Activated T-cell treated with anti-CD3 and anti-CD28 coated beads, Interleukin-2, amount 50 U/mL, for 24 hours (primary cell): ENCODE data around the gene CCDC68.

Experiments used
- DNase-seq: peaks from one replicate; pipeline ENCODE4 v3.0.0-alpha.2; 2020
- H3K27ac Mint-ChIP-seq: 2 replicates; pipeline ENCODE4 v1.8.0; 2020; ENCODE audit warnings: mild to moderate bottlenecking, mixed read lengths
- H3K27me3 Mint-ChIP-seq: 2 replicates; pipeline ENCODE4 v1.8.0; 2020; ENCODE audit warnings: mixed read lengths
- H3K36me3 Mint-ChIP-seq: 2 replicates; pipeline ENCODE4 v1.8.0; 2020; ENCODE audit warnings: low read depth, mixed read lengths
- H3K4me1 Mint-ChIP-seq: 2 replicates; pipeline ENCODE4 v1.8.0; 2020; ENCODE audit warnings: low read depth, mixed read lengths
- H3K4me3 Mint-ChIP-seq: 2 replicates; pipeline ENCODE4 v1.8.0; 2020; ENCODE audit warnings: mild to moderate bottlenecking, moderate library complexity, mixed read lengths
- H3K9me3 Mint-ChIP-seq: 2 replicates; pipeline ENCODE4 v1.8.0; 2020; ENCODE audit warnings: mixed read lengths

Gene CCDC68

DNA sequence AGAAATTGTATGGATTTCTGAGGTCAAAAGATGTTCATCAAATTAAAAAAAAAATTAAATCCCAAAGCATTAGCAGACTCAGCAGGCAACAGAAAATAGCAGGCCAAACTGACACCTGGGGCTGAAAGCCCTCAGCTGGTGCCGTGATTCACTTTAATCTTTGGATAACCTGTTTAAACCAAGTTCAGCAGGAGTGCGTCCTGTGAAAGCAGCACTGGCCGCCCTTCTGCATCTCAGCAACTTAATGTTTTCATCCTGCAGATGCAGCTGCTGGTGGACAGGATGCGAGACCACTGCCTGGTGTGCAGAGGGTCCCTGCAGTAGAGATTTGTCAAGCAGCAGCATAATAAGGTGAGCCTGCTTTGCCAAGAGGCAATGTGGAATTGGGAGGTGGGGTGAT lies 41.2 kb downstream of the CCDC68 start:
- Mint-ChIP-seq H3K36me3 (no peaks in the 10 kb centered on the region), H3K27ac (no peak overlapping the region), H3K4me1 (no peaks in the 10 kb centered on the region), H3K9me3 (no peaks in the 10 kb centered on the region), H3K4me3 (no peak overlapping the region), H3K27me3 (no peaks in the 10 kb centered on the region)
- no peak for DNase-seq

DNA sequence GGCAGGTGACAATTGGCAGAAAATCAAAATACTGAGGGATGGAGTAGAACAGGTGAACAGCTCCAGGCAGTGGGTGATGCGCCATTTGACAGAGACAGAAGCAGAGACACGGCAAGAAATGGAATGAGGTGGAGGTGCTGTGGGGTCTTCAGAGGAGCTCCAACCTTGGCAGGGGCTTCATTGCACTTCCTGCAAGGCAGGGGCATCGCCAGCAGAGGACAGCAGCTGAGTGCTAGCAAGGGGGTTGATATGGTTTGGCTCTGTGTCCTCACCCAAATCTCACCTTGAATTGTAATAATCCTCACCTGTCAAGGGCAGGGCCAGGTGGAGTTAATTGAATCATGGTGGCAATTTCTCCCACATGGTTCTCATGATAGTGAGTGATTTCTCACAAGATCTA lies 42.8 kb downstream of the CCDC68 start:
- Mint-ChIP-seq H3K27me3 (no peaks in the 10 kb centered on the region), H3K27ac (no peak overlapping the region), H3K4me1 (no peaks in the 10 kb centered on the region), H3K4me3 (no peak overlapping the region), H3K9me3 (no peaks in the 10 kb centered on the region), H3K36me3 (no peaks in the 10 kb centered on the region)
- no peak for DNase-seq

DNA sequence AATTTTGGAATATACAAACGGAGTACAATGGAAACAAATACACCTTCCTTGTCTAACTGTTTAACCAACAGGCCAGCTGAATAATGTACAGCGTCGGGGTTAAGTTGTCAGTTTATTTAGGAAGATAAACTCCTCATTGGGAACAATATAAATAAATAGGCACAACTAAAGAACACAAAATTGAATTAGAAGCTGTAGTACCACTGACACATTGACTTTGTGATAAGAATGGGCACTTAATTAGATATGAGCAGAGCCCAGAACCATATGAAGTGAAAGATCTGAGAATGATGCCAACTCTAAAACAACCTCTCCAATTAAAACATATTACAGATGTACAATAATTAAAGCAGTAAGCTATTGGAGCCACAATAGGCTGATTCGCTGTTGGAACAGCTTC lies 44.4 kb downstream of the CCDC68 start:
- DNase-seq = no peak
- H3K27ac Mint-ChIP-seq = no peak overlapping the region
- H3K27me3 Mint-ChIP-seq = no peaks in the 10 kb centered on the region
- no peak overlapping the region for H3K4me3 Mint-ChIP-seq
- H3K4me1 Mint-ChIP-seq = no peaks in the 10 kb centered on the region
- no peaks in the 10 kb centered on the region for H3K36me3 Mint-ChIP-seq
- H3K9me3 Mint-ChIP-seq = no peaks in the 10 kb centered on the region

DNA sequence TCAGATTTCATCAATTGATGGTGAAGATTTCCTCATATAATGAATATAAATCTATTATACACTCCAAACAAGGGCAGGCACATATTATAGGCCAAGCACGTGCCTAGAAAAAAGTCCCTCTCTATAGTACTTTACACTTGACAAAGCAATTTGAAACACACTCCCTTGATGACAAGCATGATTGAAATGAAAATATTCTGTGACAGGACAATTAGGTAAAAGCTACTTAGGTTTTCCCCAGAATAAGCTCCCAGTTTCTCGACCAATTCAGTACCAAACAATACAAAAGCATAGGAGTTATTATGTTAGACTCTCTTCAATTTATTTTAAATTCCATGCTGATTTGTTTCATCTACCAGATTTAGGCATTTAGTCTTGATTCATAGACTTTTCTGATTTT lies 47.7 kb downstream of the CCDC68 start:
- Mint-ChIP-seq H3K27ac (no peak overlapping the region), H3K4me3 (no peak overlapping the region), H3K4me1 (no peaks in the 10 kb centered on the region), H3K36me3 (no peaks in the 10 kb centered on the region), H3K9me3 (no peaks in the 10 kb centered on the region), H3K27me3 (peaks cover 6% of the 10 kb centered on the region)
- no peak for DNase-seq

DNA sequence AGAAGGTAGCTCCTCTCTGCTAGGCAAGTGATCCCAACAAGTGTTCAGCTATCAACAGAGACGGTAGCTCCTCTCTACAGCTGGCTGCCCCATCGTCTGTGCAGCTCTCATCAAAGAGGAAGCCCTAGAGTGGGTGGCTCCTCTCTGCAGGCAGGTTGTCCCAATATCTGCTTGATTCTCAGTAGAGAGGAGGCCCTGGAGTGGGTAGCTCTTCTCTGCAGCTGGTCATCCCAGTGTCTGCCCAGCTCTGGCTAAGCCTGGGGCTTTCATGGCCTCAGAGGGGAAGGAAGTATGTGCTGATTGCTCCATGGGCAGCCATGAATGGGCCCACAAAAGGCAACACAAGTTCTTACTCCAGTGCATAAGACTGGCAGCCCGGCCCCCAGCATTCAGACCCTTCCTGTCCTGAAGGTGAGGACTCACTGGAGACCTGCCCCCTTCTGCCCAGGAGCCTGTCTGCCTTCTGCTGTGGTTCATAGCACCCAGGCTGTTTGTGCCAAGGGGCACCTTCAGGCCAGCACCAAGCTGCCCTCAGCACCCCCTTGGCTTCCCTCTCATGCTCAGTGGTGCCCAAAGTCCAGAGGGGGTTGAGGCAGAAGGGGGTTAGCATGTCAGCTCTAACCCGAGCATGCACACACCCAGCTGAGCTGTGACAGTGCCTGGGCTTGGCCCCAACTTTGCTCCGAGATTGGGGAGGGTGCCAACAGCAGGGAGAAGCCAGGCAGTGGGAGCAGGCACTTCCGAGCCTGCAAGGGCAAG lies 48.9 kb downstream of the CCDC68 start:
- no peak for DNase-seq
- Mint-ChIP-seq H3K27me3 (peaks cover 6% of the 10 kb centered on the region), H3K4me3 (no peak overlapping the region), H3K9me3 (no peaks in the 10 kb centered on the region), H3K4me1 (no peaks in the 10 kb centered on the region), H3K36me3 (no peaks in the 10 kb centered on the region), H3K27ac (no peak overlapping the region)

DNA sequence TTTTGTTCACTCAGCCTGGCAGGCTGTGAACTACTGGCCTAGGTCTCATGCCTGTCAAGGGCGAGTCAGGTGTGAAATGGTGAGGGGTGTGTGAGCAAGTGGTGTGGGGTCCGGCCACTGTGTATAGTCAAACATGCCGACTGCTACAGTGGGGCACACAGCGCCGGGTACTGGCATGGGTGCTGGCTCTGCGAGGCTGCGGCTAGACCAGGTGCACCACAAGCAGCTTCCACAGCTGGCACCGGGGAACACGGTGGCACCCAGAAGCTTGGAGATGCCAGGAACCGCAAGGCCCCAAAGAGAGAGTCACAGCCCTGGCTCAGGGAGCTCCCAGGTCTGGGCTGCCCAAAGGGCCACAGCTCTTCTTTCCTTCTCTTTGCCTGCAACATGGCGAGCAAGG lies 49.7 kb downstream of the CCDC68 start:
- no peaks in the 10 kb centered on the region for H3K9me3 Mint-ChIP-seq
- H3K4me3 Mint-ChIP-seq = no peak overlapping the region
- H3K27me3 Mint-ChIP-seq = peaks cover 6% of the 10 kb centered on the region
- H3K27ac Mint-ChIP-seq = no peak overlapping the region
- no peaks in the 10 kb centered on the region for H3K4me1 Mint-ChIP-seq
- DNase-seq = no peak
- H3K36me3 Mint-ChIP-seq = no peaks in the 10 kb centered on the region

DNA sequence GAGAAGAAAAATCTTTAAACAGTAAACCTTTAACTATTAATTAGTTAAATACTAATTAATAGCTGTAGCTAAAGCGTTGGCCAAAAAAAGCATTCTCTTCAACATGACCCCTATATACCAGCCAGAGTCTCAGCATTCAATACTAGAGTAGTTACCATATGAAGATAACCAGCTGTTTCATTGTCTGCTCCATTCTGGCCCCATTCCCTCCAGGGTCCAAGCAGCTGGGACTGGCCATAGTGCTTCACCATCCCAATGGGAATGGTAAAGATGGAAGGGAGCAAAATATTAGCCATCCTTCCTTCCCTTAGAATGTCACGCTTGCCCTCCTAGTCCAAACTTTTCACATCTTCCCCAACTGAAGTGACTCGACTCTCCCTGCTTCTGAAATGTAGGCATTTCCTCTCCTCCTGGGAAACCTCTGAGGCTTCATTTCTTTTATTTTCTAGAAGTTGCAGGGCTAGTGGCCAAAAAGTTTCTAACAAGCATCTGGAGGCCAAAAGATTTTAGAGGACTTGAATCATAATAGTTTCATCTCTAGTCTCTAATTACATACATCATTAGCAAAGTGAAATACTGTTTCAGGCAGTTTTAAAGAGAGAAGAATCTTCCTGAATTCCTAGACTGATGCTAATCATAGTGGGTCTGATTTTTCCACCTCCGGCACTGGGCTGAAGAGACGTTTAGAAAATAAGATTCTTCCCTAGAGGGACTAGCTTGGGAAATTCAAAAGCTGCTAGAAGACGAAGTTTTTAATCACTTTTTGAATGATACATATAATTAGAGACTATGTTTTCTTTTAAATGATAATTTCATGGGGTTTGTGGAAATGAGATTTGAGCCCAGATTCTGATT lies 52.7 kb downstream of the CCDC68 start:
- peaks cover 6% of the 10 kb centered on the region for H3K27me3 Mint-ChIP-seq
- no peaks in the 10 kb centered on the region for H3K36me3 Mint-ChIP-seq
- H3K27ac Mint-ChIP-seq = no peak overlapping the region
- no peak overlapping the region for H3K4me3 Mint-ChIP-seq
- DNase-seq = no peak
- no peaks in the 10 kb centered on the region for H3K4me1 Mint-ChIP-seq
- H3K9me3 Mint-ChIP-seq = no peaks in the 10 kb centered on the region

DNA sequence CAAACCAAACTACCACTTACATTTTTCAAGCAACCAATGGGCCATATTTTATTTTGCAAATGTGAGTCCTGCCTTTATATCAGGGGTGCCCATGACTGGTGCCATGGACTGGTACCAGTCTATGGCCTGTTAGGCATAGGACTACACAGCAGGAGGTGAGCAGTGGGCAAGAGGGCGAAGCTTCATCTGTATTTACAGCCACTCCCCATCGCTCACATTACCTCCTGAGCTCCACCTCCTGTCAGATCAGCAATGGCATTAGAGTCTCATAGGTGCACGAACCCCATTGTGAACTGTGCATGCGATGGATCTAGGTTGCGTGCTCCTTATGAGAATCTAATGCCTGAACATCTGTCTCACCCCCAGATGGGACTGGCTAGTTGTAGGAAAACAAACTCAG lies 53.6 kb downstream of the CCDC68 start:
- H3K4me3 Mint-ChIP-seq = no peak overlapping the region
- DNase-seq = no peak
- H3K27ac Mint-ChIP-seq = no peak overlapping the region
- H3K9me3 Mint-ChIP-seq = no peaks in the 10 kb centered on the region
- no peaks in the 10 kb centered on the region for H3K4me1 Mint-ChIP-seq
- no peaks in the 10 kb centered on the region for H3K36me3 Mint-ChIP-seq
- peaks cover 6% of the 10 kb centered on the region for H3K27me3 Mint-ChIP-seq

DNA sequence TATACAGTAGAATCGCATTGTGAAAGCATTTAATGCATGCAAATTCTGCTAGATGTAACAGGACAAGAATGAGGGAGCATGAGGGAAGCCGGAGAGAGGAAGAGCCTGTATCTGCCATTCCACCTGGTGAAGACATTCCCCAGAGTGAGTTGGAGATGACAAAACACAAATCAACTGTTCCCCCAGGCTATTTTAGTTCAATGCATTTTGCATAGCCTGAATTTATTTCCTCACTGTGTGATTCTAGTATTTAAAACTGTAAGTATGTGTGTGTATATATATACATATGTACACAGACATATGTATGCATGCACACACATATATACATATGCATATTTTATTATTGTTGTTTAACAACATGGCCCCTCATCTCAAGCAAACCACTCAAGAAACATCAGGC lies 54.7 kb downstream of the CCDC68 start:
- Mint-ChIP-seq H3K4me1 (no peaks in the 10 kb centered on the region), H3K36me3 (no peaks in the 10 kb centered on the region), H3K27me3 (peaks cover 6% of the 10 kb centered on the region)

DNA sequence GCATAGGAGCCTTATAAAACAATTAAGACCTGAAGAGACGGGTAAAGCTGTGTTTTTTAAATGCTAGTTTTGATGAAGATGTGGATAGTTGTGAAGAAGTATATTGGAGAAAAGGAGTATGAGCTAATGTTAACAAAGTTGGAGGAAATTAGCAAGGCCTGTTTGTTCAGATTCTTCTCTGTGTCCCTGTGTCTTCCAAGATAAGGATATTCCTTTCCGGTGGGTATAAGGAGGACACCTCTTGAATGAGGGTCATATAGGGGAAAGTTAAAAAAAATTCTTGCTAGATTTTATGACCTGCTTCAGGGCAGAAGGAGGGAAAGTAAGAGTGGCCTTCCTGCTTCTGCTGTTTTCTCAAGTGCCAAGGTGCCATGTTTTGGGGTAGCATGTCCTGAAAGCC lies 59.0 kb downstream of the CCDC68 start:
- H3K4me1 Mint-ChIP-seq = no peaks in the 10 kb centered on the region
- no peaks in the 10 kb centered on the region for H3K27me3 Mint-ChIP-seq
- H3K36me3 Mint-ChIP-seq = no peaks in the 10 kb centered on the region
- no peak overlapping the region for H3K27ac Mint-ChIP-seq
- no peaks in the 10 kb centered on the region for H3K9me3 Mint-ChIP-seq
- no peak for DNase-seq
- no peak overlapping the region for H3K4me3 Mint-ChIP-seq

More for the DNA sequence above, 54.7 kb downstream of the CCDC68 start:
- Mint-ChIP-seq H3K27ac (no peak overlapping the region), H3K9me3 (no peaks in the 10 kb centered on the region), H3K4me3 (no peak overlapping the region)
- no peak for DNase-seq

DNA sequence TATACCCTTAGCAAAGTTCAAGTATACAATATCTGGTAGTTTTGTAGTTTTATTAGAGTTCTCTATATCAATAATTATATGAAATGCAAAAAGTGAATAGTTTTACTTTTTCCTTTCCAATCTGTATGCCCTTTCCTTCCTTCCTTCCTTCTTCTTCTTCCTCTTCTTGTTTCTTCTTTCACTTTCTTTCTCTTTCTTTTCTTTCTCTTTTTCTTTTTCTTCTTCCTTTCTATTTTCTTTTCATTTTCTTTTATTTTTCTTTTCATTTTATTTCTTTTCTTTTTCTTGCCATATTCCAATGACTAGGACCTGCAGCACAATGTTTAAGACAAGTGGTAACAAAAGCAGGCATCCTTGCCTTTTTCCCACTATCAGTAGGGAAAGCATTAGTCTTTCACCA lies 59.8 kb downstream of the CCDC68 start:
- H3K4me3 Mint-ChIP-seq = no peak overlapping the region
- DNase-seq = no peak
- no peaks in the 10 kb centered on the region for H3K9me3 Mint-ChIP-seq
- no peaks in the 10 kb centered on the region for H3K27me3 Mint-ChIP-seq
- no peaks in the 10 kb centered on the region for H3K36me3 Mint-ChIP-seq
- H3K27ac Mint-ChIP-seq = no peak overlapping the region
- H3K4me1 Mint-ChIP-seq = no peaks in the 10 kb centered on the region

DNA sequence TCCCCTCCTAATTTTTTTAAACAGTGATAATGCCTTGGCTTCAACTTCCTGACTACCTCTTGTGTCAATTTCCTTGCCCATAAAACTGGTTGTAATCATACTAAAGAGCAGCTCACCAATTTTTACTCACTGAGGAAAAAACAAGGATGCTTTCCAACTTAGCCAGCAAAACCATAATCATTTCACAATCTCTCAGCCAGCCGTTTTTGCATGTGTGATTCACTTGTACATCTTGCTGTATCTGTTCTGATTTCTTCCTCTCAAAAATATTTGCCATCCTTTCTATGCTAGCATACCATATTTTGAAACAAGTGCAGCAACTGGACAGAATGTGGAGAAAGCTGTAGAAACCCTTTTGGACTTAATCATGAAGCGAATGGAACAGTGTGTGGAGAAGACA lies 70.3 kb downstream of the CCDC68 start:
- Mint-ChIP-seq H3K4me3 (no peak overlapping the region), H3K27ac (no peak overlapping the region), H3K9me3 (no peaks in the 10 kb centered on the region), H3K4me1 (no peaks in the 10 kb centered on the region), H3K27me3 (no peaks in the 10 kb centered on the region), H3K36me3 (no peaks in the 10 kb centered on the region)
- no peak for DNase-seq

DNA sequence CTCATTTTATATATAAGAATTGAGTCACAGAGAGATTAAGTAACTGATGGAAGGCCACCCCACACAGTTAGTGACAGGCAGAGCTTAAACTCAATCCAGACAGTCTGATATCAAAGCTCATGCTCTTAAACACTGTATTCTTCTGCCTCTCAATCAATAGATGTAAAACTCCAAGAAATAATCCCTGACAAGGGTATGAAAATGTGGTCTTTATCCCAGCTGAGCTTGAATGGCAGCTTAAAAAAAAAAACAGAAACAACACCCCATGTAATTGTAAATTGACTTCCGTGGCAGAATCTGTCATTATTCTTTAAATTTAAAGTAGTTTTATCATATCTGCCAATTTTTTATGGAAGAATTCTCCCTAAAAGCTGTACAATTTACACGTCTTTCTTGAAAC lies 70.9 kb downstream of the CCDC68 start:
- no peak for DNase-seq
- Mint-ChIP-seq H3K9me3 (no peaks in the 10 kb centered on the region), H3K36me3 (no peaks in the 10 kb centered on the region), H3K4me1 (no peaks in the 10 kb centered on the region), H3K4me3 (no peak overlapping the region), H3K27me3 (no peaks in the 10 kb centered on the region), H3K27ac (no peak overlapping the region)

DNA sequence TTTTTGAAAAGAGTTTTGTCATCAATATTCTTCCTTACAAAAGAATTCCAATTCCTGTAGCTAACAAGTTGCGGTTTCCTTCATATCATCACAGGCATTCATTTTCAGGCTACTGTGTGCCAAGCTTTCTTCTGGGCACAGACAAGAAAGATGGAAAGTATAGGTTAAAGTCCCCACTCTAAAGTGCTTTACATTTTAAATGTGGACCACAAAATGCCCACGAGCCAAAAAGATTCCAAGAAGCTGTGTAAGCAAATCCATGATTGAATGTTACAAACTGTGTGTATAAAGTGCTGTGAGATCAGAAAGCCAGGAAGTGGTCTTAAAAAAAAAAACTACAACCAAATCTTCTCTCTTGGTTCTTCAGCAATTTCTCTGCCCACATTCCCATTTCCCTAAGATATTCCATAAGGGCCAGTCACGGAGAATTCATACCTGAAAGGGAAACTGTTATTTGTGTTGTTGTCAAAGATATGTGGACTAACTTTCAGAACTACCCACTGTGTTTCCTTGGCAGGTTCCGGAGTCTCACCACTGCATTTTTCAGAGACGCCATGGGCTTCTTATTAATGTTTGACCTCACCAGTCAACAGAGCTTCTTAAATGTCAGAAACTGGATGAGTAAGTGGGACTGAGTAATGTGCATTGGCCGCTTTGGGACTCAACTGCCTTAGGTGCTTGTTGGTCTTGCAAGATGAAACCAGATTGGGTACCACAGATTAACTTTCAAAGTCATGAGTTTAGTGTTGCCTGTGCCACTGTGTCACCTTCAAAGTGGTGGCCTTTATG lies 75.3 kb downstream of the CCDC68 start:
- H3K9me3 Mint-ChIP-seq = no peaks in the 10 kb centered on the region
- H3K27me3 Mint-ChIP-seq = no peaks in the 10 kb centered on the region
- H3K4me3 Mint-ChIP-seq = no peak overlapping the region
- H3K4me1 Mint-ChIP-seq = no peaks in the 10 kb centered on the region
- no peak for DNase-seq
- no peaks in the 10 kb centered on the region for H3K36me3 Mint-ChIP-seq
- H3K27ac Mint-ChIP-seq = no peak overlapping the region

DNA sequence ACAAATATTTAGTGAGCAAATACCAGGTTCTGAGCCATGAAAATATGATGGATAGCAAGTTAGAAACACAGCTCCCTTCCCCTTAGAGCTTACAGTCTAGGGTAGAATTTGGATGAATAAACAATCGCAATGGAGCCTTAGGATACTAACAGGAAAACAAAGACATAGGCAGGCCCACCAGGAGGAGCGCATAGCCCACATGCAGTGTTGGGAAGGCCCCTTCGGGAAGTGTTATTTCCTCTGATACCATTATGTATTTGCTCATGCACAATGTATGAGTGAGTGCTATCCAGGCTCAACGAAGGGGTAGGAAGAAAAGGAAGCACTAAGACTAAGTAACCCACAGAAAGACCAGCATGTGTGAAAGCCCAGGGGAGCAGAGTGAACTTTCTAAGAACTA lies 76.9 kb downstream of the CCDC68 start:
- H3K4me1 Mint-ChIP-seq = no peaks in the 10 kb centered on the region
- DNase-seq = no peak
- no peak overlapping the region for H3K27ac Mint-ChIP-seq
- no peaks in the 10 kb centered on the region for H3K36me3 Mint-ChIP-seq
- no peaks in the 10 kb centered on the region for H3K27me3 Mint-ChIP-seq
- no peak overlapping the region for H3K4me3 Mint-ChIP-seq
- H3K9me3 Mint-ChIP-seq = no peaks in the 10 kb centered on the region
